HCT116 (cell line): ENCODE measurements around the gene DAAM1. TPM values are rescaled to one million over a fixed set of nuclear protein-coding genes. Genes with fewer than 3 reads are reported as not detected.

Experiments
- ATAC-seq: fragments of 200-7000 bp; cut with Tn5 transposase; 2 replicates; pipeline ENCODE4 v1.9.1; 2020; ENCODE audit warnings: mild to moderate bottlenecking, moderate library complexity
- BruUV-seq: library from RNA; stranded (reverse); fragments of 400-500 nt; replicated peaks from 2 replicates; lab custom pipeline; 2021; lab: Mats Ljungman, UMichigan
- CTCF ChIA-PET: fragments of 300-600 bp; sonication (Branson Sonifier 250); formaldehyde crosslinking; loops from one replicate; lab custom pipeline; 2021; ENCODE audit warnings: antibody characterized with exemption; lab: Charles Lee
- POLR2A ChIA-PET: fragments of 300-600, 350-600 bp; sonication (Branson Sonifier 250); formaldehyde crosslinking; loops from one replicate; lab custom pipeline; 2021; ENCODE audit warnings: antibody characterized with exemption; lab: Charles Lee
- RAD21 ChIA-PET, 2 experiments: fragments of 300-600 bp; sonication (Branson Sonifier 250); formaldehyde crosslinking; loops; one replicate each; lab custom pipeline; 2023; ENCODE audit warnings: low total read pairs in 2 of 2; ENCODE audit not compliant: uncharacterized antibody in 2 of 2, unreplicated experiment in 2 of 2, low non-redundant PET in 1 of 2; lab: Charles Lee
- DNase-seq: peaks from one replicate; pipeline ENCODE4 v3.0.0-alpha.2; 2010; ENCODE audit warnings: low read depth, low spot score
- H2AFZ ChIP-seq: fragments of 200-600 bp; shearing (Covaris generic), sonication (generic); 2 replicates; pipeline ENCODE4 v1.6.1; 2017; ENCODE audit warnings: low read depth, mixed run types, mixed read lengths, antibody characterized with exemption, low read length; ENCODE audit not compliant: poor library complexity, severe bottlenecking
- H3K27ac ChIP-seq: 2 replicates; pipeline ENCODE4 v1.5.1; 2012; ENCODE audit warnings: low read depth, low read length
- H3K27me3 ChIP-seq: fragments of 200-600 bp; sonication (generic); 2 replicates; pipeline ENCODE4 v1.6.1; 2016; ENCODE audit warnings: mixed run types, low read length, mixed read lengths; ENCODE audit not compliant: insufficient read depth
- H3K36me3 ChIP-seq, 2 experiments: fragments of 200-500 bp in 1 of 2; fragments of 200-600 bp in 1 of 2; sonication (Bioruptor generic) in 1 of 2; sonication (generic) in 1 of 2; 2 replicates each; pipeline versions ENCODE4 v1.5.1 to v1.6.1; 2014 to 2016; ENCODE audit warnings: low read length in 2 of 2, inconsistent platforms in 1 of 2, mixed read lengths in 1 of 2, mixed run types in 1 of 2; ENCODE audit not compliant: insufficient read depth in 2 of 2, control insufficient read depth in 1 of 2
- H3K4me1 ChIP-seq, 2 experiments: fragments of 200-600 bp in 1 of 2; sonication (generic) in 1 of 2; 2 replicates each; pipeline versions ENCODE4 v1.5.1 to v1.6.1; 2012 to 2017; ENCODE audit warnings: low read length in 2 of 2, inconsistent platforms in 1 of 2, mild to moderate bottlenecking in 1 of 2, mixed read lengths in 1 of 2, mixed run types in 1 of 2, moderate library complexity in 1 of 2; ENCODE audit not compliant: insufficient read depth in 2 of 2, control insufficient read depth in 1 of 2
- H3K4me2 ChIP-seq: fragments of 200-600 bp; sonication (generic); 2 replicates; pipeline ENCODE4 v1.6.1; 2017; ENCODE audit warnings: mixed run types, low read length, mixed read lengths
- H3K4me3 ChIP-seq, 2 experiments: fragments of 200-600 bp in 1 of 2; sonication (generic) in 1 of 2; replicated peaks in 1 of 2; 2 replicates each; pipeline ENCODE4 v1.5.1; 2011 to 2016; ENCODE audit warnings: low read length in 2 of 2, control low read depth in 1 of 2, low read depth in 1 of 2, mild to moderate bottlenecking in 1 of 2, mixed read lengths in 1 of 2, mixed run types in 1 of 2
- H3K79me2 ChIP-seq: fragments of 200-600 bp; sonication (generic); 2 replicates; pipeline ENCODE4 v1.6.1; 2017; ENCODE audit warnings: mild to moderate bottlenecking, mixed run types, low read length, moderate library complexity, mixed read lengths; ENCODE audit not compliant: insufficient read depth
- H3K9ac ChIP-seq: fragments of 200-600 bp; sonication (generic); 2 replicates; pipeline ENCODE4 v1.6.1; 2016; ENCODE audit warnings: low read length, mixed read lengths
- H3K9me2 ChIP-seq: fragments of 200-600 bp; sonication (generic), shearing (Covaris generic); 2 replicates; pipeline ENCODE4 v1.6.1; 2017; ENCODE audit warnings: mixed run types, mild to moderate bottlenecking, moderate library complexity; ENCODE audit not compliant: insufficient read depth
- H3K9me3 ChIP-seq, 2 experiments: fragments of 200-500 bp in 1 of 2; fragments of 200-600 bp in 1 of 2; sonication (Bioruptor generic) in 1 of 2; sonication (generic) in 1 of 2; 2 replicates each; pipeline ENCODE4 v1.6.1; 2014 to 2017; ENCODE audit warnings: low read length in 2 of 2, mixed read lengths in 2 of 2, inconsistent platforms in 1 of 2, low read depth in 1 of 2, mild to moderate bottlenecking in 1 of 2, mixed run types in 1 of 2, moderate library complexity in 1 of 2; ENCODE audit not compliant: control insufficient read depth in 1 of 2, insufficient read depth in 1 of 2
- H4K20me1 ChIP-seq: fragments of 200-600 bp; sonication (generic), shearing (Covaris generic); 2 replicates; pipeline ENCODE4 v1.6.1; 2017; ENCODE audit warnings: mixed run types, mild to moderate bottlenecking, moderate library complexity; ENCODE audit not compliant: insufficient read depth
- CBX3 ChIP-seq: IDR thresholded peaks from 2 replicates; pipeline ENCODE4 v1.6.1; 2012; ENCODE audit warnings: low read depth
- CEBPB ChIP-seq: IDR thresholded peaks from 2 replicates; pipeline ENCODE4 v1.6.1; 2012; ENCODE audit warnings: low read depth
- EGR1 ChIP-seq: IDR thresholded peaks from 2 replicates; pipeline ENCODE4 v1.6.1; 2012; ENCODE audit warnings: low read depth
- FOSL1 ChIP-seq: IDR thresholded peaks from 2 replicates; pipeline ENCODE4 v1.6.1; 2012; ENCODE audit warnings: low read depth
- SIN3A ChIP-seq: IDR thresholded peaks from 2 replicates; pipeline ENCODE4 v1.6.1; 2012; ENCODE audit warnings: low read depth
- SRF ChIP-seq: IDR thresholded peaks from 2 replicates; pipeline ENCODE4 v1.6.1; 2012; ENCODE audit warnings: low read depth
- TCF7L2 ChIP-seq: IDR thresholded peaks from 2 replicates; pipeline ENCODE4 v1.7.0; 2011; ENCODE audit warnings: borderline replicate concordance, inconsistent platforms; ENCODE audit not compliant: insufficient read depth, insufficient read length; ENCODE audit errors: extremely low read depth
- YY1 ChIP-seq: IDR thresholded peaks from 2 replicates; pipeline ENCODE4 v1.6.1; 2011; ENCODE audit warnings: low read length, low read depth, moderate library complexity, mild to moderate bottlenecking; ENCODE audit not compliant: insufficient replicate concordance; ENCODE audit errors: extremely low read depth
- ZFX ChIP-seq: fragments of 450-650 bp; IDR thresholded peaks from 2 replicates; pipeline ENCODE4 v1.6.1; 2017
- intact Hi-C: fragments of 100-400 bp; cut with micrococcal nuclease; formaldehyde crosslinking; loops from 2 replicates; pipeline ENCODE4 v1.10.0; 2022
- total RNA-seq: library from RNA; stranded (reverse); gene quantifications from one replicate; pipeline ENCODE4 v1.2.1, GENCODE V29; 2021; ENCODE audit not compliant: unreplicated experiment
- TF ChIP-seq, protein P1 (sequence below), 3 experiments: fragments of 200-600 bp in 1 of 3; sonication (generic) in 1 of 3; IDR thresholded peaks in 2 of 3; conservative IDR thresholded peaks in 1 of 3; 2 replicates each; pipeline ENCODE4 v1.5.1; 2012 to 2017; ENCODE audit warnings: low read depth in 2 of 3, low read length in 2 of 3, antibody characterized with exemption in 1 of 3, borderline replicate concordance in 1 of 3, control low read depth in 1 of 3, mild to moderate bottlenecking in 1 of 3, mixed read lengths in 1 of 3, mixed run types in 1 of 3, moderate library complexity in 1 of 3; ENCODE audit not compliant: insufficient read depth in 1 of 3
- TF ChIP-seq, protein P2 (sequence below): IDR thresholded peaks from 2 replicates; pipeline ENCODE4 v1.6.1; 2012
- TF ChIP-seq, protein P3 (sequence below): IDR thresholded peaks from 2 replicates; pipeline ENCODE4 v1.6.1; 2012

DAAM1 gene
- total RNA-seq, 1 experiment from 2014 or later: 10.7 TPM

DNA sequence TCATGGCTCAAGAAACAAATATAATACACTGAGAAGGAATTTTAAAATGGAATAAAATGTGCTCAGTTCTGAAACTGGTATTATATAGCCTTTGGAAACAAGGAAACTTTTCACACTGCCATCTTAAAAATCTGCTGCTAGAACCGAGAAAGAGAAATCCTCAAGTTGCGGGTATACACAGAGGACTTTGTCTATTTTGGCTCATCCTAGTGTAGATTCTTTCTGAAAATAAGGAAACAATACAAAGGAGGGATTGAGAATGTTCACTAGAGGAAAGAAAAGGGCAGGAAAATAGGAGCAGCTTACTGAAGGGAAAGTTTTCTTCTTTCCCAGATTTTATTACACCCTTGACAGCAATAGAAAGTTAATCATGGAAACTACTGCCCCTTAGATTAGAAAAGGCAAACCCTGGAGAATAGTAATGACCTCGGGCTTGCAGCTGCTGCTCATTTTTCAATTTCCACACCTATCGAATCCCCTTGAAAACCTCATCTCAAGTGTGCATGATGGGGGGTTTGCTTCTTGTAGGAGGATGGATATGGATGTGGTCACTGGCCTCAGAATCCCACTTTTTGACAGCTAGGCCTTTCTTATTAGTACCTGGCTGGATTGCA, 104.6 kb downstream of the DAAM1 start:
- Histone ChIP-seq H3K4me2 (no peak overlapping the region), H3K36me3 (no peaks in the 10 kb centered on the region), H3K79me2 (no peaks in the 10 kb centered on the region), H3K4me3 (no peak overlapping the region), H3K9me2 (no peaks in the 10 kb centered on the region), H3K4me1 (0 out of 4 replicates have a peak, but pooled peaks cover 0 to 5% of the 10 kb centered on the region in 2 experiments), H3K27ac (no peak overlapping the region), H3K27me3 (no peaks in the 10 kb centered on the region), H3K9ac (no peak overlapping the region), H3K9me3 (no peaks in the 10 kb centered on the region), H4K20me1 (no peaks in the 10 kb centered on the region), H2AFZ (no peak overlapping the region)
- intact Hi-C loops: no loop called here
- ATAC-seq (no peak), DNase-seq (no peak)
- CTCF ChIA-PET: no interaction called here
- BruUV-seq: no TSS peak
- no peak for TF ChIP-seq CEBPB
- no peak for TF ChIP-seq FOSL1
- no peak for TF ChIP-seq EGR1
- no peak for TF ChIP-seq CBX3
- TF ChIP-seq, protein P1, sequence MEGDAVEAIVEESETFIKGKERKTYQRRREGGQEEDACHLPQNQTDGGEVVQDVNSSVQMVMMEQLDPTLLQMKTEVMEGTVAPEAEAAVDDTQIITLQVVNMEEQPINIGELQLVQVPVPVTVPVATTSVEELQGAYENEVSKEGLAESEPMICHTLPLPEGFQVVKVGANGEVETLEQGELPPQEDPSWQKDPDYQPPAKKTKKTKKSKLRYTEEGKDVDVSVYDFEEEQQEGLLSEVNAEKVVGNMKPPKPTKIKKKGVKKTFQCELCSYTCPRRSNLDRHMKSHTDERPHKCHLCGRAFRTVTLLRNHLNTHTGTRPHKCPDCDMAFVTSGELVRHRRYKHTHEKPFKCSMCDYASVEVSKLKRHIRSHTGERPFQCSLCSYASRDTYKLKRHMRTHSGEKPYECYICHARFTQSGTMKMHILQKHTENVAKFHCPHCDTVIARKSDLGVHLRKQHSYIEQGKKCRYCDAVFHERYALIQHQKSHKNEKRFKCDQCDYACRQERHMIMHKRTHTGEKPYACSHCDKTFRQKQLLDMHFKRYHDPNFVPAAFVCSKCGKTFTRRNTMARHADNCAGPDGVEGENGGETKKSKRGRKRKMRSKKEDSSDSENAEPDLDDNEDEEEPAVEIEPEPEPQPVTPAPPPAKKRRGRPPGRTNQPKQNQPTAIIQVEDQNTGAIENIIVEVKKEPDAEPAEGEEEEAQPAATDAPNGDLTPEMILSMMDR (IDR thresholded peaks at IDR 0.05 in 2 of 3, conservative IDR thresholded peaks at IDR 0.05 in 1 of 3; ENCODE audit: borderline replicate concordance in 1 of 3, insufficient read depth in 1 of 3, low read depth in 2 of 3, low read length in 2 of 3): no peak
- RAD21 ChIA-PET: no interaction called here
- POLR2A ChIA-PET: no interaction called here

DNA sequence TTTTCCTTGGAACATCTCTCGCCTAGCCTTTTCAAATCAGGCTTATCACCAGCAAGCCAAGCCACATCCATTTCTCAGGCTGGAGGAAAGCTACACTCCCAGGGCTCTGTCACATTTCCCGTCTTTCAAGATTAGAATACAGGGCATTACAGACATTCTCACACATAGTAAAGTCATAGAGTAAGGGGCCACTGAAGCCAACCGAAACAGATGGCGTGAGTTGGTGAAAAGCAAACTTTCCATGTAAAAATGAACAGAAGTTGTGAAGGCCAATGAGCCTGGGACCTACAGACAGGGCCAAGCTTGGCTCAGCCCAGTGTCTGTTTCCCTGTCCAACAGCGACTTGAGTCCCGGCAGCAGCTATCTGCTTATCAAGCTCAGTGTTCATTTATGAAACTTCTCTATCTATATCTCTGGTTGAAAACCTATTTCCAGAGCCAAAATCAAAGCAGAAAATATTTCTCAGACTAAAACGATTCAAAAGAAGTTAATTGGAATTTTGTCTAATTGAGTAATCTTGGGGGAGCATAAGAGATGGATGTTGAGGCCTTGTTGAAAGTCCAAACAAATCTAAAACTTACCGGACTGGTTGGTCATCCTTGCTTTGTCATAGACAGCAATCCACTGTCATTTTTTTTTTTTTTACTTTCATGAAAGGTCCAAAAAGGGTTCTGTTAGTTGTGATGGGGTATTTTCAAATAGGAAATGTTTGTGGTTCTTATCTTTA, 105.6 kb downstream of the DAAM1 start:
- Histone ChIP-seq H3K27me3 (no peaks in the 10 kb centered on the region), H3K36me3 (no peaks in the 10 kb centered on the region), H3K4me2 (no peak overlapping the region), H3K9me3 (no peaks in the 10 kb centered on the region), H3K79me2 (no peaks in the 10 kb centered on the region), H2AFZ (no peak overlapping the region), H4K20me1 (no peaks in the 10 kb centered on the region), H3K4me1 (0 out of 4 replicates have a peak, but pooled peaks cover 0 to 5% of the 10 kb centered on the region in 2 experiments), H3K9me2 (no peaks in the 10 kb centered on the region), H3K9ac (no peak overlapping the region), H3K4me3 (no peak overlapping the region), H3K27ac (no peak overlapping the region)
- ChIA-PET RAD21 (no interaction called here), CTCF (no interaction called here), POLR2A (interaction anchor here (0.7 kb wide), 1 partner anchor 1447 kb away, joined by 3 read pairs; no protein-coding TSS in a partner anchor)
- no peak for DNase-seq
- BruUV-seq: no TSS peak
- no peak for TF ChIP-seq ZFX
- no peak for TF ChIP-seq SIN3A
- TF ChIP-seq, protein P2, sequence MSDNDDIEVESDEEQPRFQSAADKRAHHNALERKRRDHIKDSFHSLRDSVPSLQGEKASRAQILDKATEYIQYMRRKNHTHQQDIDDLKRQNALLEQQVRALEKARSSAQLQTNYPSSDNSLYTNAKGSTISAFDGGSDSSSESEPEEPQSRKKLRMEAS: no peak
- no peak for TF ChIP-seq YY1
- TF ChIP-seq SRF: no peak
- TF ChIP-seq, protein P3, sequence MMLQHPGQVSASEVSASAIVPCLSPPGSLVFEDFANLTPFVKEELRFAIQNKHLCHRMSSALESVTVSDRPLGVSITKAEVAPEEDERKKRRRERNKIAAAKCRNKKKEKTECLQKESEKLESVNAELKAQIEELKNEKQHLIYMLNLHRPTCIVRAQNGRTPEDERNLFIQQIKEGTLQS: no peak
- TF ChIP-seq TCF7L2: no peak
- TF ChIP-seq CBX3: no peak
- no peak for ATAC-seq
- intact Hi-C loops: no loop called here
